ENCODE results near the gene PNPT1. TPM values are rescaled to one million over a fixed set of nuclear protein-coding genes. Genes with fewer than 3 reads are reported as not detected.

PNPT1 gene
- total and polyA plus RNA-seq, 9 of the 15 experiments (the other 6 are each of a cell fraction or from before 2014, with no cell fraction given): 46.5 to 104 (median 62.7) TPM

DNA sequence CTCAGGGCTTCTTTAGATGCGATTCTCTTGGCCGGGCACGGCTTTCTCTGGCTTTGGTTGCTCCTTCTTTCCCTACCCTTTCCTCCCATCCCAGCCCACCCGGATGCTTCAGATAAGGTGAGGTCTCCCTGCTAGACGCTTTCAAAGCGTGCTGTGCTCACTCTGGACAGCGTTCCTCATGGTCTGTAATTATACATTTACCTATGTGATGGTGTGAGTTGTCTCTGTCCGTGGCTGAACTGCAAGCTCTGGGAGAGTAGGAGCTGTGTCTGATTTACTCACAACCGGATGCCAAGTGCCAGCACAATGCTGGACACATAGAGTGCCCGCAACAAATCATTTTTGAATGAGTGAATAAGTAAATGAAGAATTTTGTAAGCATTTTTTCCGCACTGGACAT lies 26.8 kb upstream of the PNPT1 start:
- ChIA-PET POLR2A (no interaction called here), CTCF (ENCODE audit: low intra/inter-chr PET ratio) (no interaction called here)
- Histone ChIP-seq H3K27me3 (ENCODE audit: control insufficient read depth in 2 of 2, insufficient read depth in 2 of 2, low read length in 2 of 2) (peaks cover 2 to 15% of the 10 kb centered on the region in 2 experiments; a peak in 4 of 5 replicates), H3K9ac (ENCODE audit: insufficient read depth in 1 of 2, low read depth in 2 of 2, low read length in 2 of 2) (no peak overlapping the region), H3K9me1 (ENCODE audit: control insufficient read depth, insufficient read depth, low read length) (no peaks in the 10 kb centered on the region), H3K4me3 (no peak overlapping the region), H3K4me1 (replicated peaks in 1 of 2; ENCODE audit: control insufficient read depth in 2 of 2, insufficient read depth in 2 of 2, low read length in 2 of 2) (no peaks in the 10 kb centered on the region), H3K79me2 (ENCODE audit: control insufficient read depth, insufficient read depth, low read length) (no peaks in the 10 kb centered on the region), H3K27ac (ENCODE audit: extremely low read depth, low read depth, low read length) (no peak overlapping the region), H3K36me3 (ENCODE audit: control insufficient read depth, insufficient read depth, low read length) (no peaks in the 10 kb centered on the region), H4K20me1 (replicated peaks; ENCODE audit: control insufficient read depth, insufficient read depth, low read length) (no peaks in the 10 kb centered on the region), H3K9me3 (replicated peaks; ENCODE audit: control insufficient read depth, insufficient read depth, low read depth, low read length) (no peaks in the 10 kb centered on the region), H3K4me2 (ENCODE audit: insufficient read depth, low read length) (no peak overlapping the region), H2AFZ (ENCODE audit: low read depth, low read length) (no peak overlapping the region)
- BruUV-seq (replicated peaks): no TSS peak
- TF ChIP-seq, protein P1, sequence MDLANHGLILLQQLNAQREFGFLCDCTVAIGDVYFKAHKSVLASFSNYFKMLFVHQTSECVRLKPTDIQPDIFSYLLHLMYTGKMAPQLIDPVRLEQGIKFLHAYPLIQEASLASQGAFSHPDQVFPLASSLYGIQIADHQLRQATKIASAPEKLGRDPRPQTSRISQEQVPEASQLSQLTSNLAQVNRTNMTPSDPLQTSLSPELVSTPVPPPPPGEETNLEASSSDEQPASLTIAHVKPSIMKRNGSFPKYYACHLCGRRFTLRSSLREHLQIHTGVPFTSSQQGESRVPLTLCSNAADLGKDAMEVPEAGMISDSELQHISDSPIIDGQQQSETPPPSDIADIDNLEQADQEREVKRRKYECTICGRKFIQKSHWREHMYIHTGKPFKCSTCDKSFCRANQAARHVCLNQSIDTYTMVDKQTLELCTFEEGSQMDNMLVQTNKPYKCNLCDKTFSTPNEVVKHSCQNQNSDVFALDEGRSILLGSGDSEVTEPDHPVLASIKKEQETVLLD (IDR thresholded peaks at IDR 0.05): no peak
- no peak for TF ChIP-seq MAZ (CRISPR knock-in tag; conservative IDR thresholded peaks at IDR 0.05 in 1 of 2, IDR thresholded peaks at IDR 0.05 in 1 of 2)
- no peak for TF ChIP-seq ZSCAN29 (IDR thresholded peaks at IDR 0.05)
- TF ChIP-seq EWSR1 (IDR thresholded peaks at IDR 0.05; ENCODE audit: borderline replicate concordance, low read depth, partially characterized antibody): no peak
- TF ChIP-seq, protein P2, sequence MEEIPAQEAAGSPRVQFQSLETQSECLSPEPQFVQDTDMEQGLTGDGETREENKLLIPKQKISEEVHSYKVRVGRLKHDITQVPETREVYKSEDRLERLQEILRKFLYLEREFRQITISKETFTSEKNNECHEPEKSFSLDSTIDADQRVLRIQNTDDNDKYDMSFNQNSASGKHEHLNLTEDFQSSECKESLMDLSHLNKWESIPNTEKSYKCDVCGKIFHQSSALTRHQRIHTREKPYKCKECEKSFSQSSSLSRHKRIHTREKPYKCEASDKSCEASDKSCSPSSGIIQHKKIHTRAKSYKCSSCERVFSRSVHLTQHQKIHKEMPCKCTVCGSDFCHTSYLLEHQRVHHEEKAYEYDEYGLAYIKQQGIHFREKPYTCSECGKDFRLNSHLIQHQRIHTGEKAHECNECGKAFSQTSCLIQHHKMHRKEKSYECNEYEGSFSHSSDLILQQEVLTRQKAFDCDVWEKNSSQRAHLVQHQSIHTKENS (CRISPR knock-in tag; IDR thresholded peaks at IDR 0.05): no peak
- TF ChIP-seq, protein P3, sequence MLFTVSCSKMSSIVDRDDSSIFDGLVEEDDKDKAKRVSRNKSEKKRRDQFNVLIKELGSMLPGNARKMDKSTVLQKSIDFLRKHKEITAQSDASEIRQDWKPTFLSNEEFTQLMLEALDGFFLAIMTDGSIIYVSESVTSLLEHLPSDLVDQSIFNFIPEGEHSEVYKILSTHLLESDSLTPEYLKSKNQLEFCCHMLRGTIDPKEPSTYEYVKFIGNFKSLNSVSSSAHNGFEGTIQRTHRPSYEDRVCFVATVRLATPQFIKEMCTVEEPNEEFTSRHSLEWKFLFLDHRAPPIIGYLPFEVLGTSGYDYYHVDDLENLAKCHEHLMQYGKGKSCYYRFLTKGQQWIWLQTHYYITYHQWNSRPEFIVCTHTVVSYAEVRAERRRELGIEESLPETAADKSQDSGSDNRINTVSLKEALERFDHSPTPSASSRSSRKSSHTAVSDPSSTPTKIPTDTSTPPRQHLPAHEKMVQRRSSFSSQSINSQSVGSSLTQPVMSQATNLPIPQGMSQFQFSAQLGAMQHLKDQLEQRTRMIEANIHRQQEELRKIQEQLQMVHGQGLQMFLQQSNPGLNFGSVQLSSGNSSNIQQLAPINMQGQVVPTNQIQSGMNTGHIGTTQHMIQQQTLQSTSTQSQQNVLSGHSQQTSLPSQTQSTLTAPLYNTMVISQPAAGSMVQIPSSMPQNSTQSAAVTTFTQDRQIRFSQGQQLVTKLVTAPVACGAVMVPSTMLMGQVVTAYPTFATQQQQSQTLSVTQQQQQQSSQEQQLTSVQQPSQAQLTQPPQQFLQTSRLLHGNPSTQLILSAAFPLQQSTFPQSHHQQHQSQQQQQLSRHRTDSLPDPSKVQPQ (CRISPR knock-in tag; IDR thresholded peaks at IDR 0.05; ENCODE audit: borderline replicate concordance): no peak
- TF ChIP-seq, protein P4, sequence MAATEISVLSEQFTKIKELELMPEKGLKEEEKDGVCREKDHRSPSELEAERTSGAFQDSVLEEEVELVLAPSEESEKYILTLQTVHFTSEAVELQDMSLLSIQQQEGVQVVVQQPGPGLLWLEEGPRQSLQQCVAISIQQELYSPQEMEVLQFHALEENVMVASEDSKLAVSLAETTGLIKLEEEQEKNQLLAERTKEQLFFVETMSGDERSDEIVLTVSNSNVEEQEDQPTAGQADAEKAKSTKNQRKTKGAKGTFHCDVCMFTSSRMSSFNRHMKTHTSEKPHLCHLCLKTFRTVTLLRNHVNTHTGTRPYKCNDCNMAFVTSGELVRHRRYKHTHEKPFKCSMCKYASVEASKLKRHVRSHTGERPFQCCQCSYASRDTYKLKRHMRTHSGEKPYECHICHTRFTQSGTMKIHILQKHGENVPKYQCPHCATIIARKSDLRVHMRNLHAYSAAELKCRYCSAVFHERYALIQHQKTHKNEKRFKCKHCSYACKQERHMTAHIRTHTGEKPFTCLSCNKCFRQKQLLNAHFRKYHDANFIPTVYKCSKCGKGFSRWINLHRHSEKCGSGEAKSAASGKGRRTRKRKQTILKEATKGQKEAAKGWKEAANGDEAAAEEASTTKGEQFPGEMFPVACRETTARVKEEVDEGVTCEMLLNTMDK (IDR thresholded peaks at IDR 0.05; ENCODE audit: borderline replicate concordance, insufficient read depth, low read depth, low read length, poor library complexity, severe bottlenecking): no peak
- no peak for TF ChIP-seq MYBL2 (IDR thresholded peaks at IDR 0.05; ENCODE audit: low read depth)
- no peak for TF ChIP-seq MYBL2 (CRISPR knock-in tag; IDR thresholded peaks at IDR 0.05; ENCODE audit: borderline replicate concordance)
- no peak for TF ChIP-seq ZFP1 (CRISPR knock-in tag; IDR thresholded peaks at IDR 0.05)
- TF ChIP-seq ZNF41 (CRISPR knock-in tag; conservative IDR thresholded peaks at IDR 0.05): no peak
- TF ChIP-seq, protein P5, sequence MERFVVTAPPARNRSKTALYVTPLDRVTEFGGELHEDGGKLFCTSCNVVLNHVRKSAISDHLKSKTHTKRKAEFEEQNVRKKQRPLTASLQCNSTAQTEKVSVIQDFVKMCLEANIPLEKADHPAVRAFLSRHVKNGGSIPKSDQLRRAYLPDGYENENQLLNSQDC (CRISPR knock-in tag; IDR thresholded peaks at IDR 0.05): no peak
- ATAC-seq (no peak), DNase-seq (ENCODE audit: extremely low read depth in 1 of 4, low spot score in 3 of 4) (no peak), FAIRE-seq (no peak)
- in situ Hi-C loops (cut with MboI): loop anchor here (25.0 kb wide), 1 partner anchor 1792 kb away; no protein-coding TSS in a partner anchor
- WGBS (ENCODE audit: insufficient coverage, low coverage, missing lambda C conversion rate): under 1% methylated on average over 9 of the region's 11 CpGs
- intact Hi-C loops (cut with micrococcal nuclease): no loop called here

Data from K562 (cell line).